GM12875 (cell line): Measurements from ENCODE around the gene VPS25.
A peak's percentile ranks its signal among the peaks of the same experiment; 100 is the strongest.

Source experiments
- H3K4me3 ChIP-seq: one replicate; pipeline ENCODE4 v1.5.1; 2011; ENCODE audit warnings: low read depth, low read length, control low read depth
- CTCF ChIP-seq: IDR thresholded peaks from 2 replicates; pipeline ENCODE4 v1.5.1; 2011; ENCODE audit warnings: low read depth, mild to moderate bottlenecking, control low read depth, inconsistent platforms, low read length, moderate library complexity, borderline replicate concordance; ENCODE audit not compliant: insufficient read depth

VPS25 gene

GRCh38 chr17:42797067-42798007 lies 24.1 kb downstream of the VPS25 start:
- no peak for TF ChIP-seq CTCF
- peak overlapping the region; percentile 75 for H3K4me3 ChIP-seq

- TF ChIP-seq CTCF, result no peak
- peak overlapping the region; percentile 75 for H3K4me3 ChIP-seq
These were observed 24.7 kb downstream of the VPS25 start for GRCh38 chr17:42798011-42798382.

- TF ChIP-seq CTCF, result no peak
- H3K4me3 ChIP-seq, result peak within 1 kb of the TSS; percentile 75
These were observed 25.4 kb downstream of the VPS25 start, which contains the start of the genes CNTD1 and COA3 for GRCh38 chr17:42798383-42799380. Gene CNTD1, plus strand, starts transcription at chr17:42798861. Its CDS starts 207 bp downstream, at chr17:42799068. Gene COA3, minus strand, starts transcription at chr17:42798704. Its CDS starts 23 bp downstream, at chr17:42798681.

- H3K4me3 ChIP-seq, result no peak overlapping the region
- TF ChIP-seq CTCF, result no peak
These were observed 30.0 kb downstream of the VPS25 start for GRCh38 chr17:42803074-42803883.

- TF ChIP-seq CTCF, result no peak
- no peak overlapping the region for H3K4me3 ChIP-seq
These were observed 31.7 kb downstream of the VPS25 start for GRCh38 chr17:42804918-42805367.

GRCh38 chr17:42806249-42806648 lies 33.0 kb downstream of the VPS25 start:
- no peak overlapping the region for H3K4me3 ChIP-seq
- TF ChIP-seq CTCF, result no peak
